Esophagus muscularis mucosa (tissue), 3 donors: ENCODE measurements around the gene CACNA2D3.

Experiments
- EP300 ChIP-seq: sonication (generic); formaldehyde crosslinking; IDR thresholded peaks from one replicate; pipeline ENCODE4 v1.6.1; 2017; ENCODE audit warnings: antibody characterized with exemption
- TF ChIP-seq, protein P1 (sequence below), 3 experiments: fragments of 200-600 bp in 2 of 3; fragments of 450-650 bp in 1 of 3; sonication (generic) in 2 of 3; IDR thresholded peaks; one replicate each; pipeline ENCODE4 v1.5.1; 2017 to 2019; ENCODE audit warnings: antibody characterized with exemption in 3 of 3, mild to moderate bottlenecking in 2 of 3, moderate library complexity in 1 of 3

DNA sequence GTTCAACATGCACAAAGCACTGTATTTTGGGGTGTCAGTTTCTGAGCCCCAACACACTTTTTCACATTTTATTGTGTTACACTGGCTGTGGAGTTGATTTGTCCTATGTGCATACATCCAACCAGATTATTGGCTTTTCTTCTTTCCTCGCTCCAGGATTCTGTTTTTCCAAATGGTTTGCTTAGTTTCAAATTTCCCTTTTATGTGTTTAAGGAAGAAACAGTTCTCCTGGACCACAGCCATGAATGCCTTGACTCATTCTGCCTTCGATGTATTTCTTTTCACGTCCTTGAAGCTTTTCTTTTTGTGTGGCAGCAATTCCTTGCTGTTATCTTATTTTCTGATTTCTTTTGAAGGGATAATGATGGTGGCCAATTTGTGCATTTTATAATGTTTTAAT is 53.8 kb downstream of the CACNA2D3 start:
- TF ChIP-seq EP300 = no peak
- TF ChIP-seq, protein P1, sequence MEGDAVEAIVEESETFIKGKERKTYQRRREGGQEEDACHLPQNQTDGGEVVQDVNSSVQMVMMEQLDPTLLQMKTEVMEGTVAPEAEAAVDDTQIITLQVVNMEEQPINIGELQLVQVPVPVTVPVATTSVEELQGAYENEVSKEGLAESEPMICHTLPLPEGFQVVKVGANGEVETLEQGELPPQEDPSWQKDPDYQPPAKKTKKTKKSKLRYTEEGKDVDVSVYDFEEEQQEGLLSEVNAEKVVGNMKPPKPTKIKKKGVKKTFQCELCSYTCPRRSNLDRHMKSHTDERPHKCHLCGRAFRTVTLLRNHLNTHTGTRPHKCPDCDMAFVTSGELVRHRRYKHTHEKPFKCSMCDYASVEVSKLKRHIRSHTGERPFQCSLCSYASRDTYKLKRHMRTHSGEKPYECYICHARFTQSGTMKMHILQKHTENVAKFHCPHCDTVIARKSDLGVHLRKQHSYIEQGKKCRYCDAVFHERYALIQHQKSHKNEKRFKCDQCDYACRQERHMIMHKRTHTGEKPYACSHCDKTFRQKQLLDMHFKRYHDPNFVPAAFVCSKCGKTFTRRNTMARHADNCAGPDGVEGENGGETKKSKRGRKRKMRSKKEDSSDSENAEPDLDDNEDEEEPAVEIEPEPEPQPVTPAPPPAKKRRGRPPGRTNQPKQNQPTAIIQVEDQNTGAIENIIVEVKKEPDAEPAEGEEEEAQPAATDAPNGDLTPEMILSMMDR (IDR thresholded peaks at IDR 0.05) = no peak
